ENCODE results near the gene ELP1. TPM values are rescaled to one million over a fixed set of nuclear protein-coding genes. Genes with fewer than 3 reads are reported as not detected.

Gene ELP1
- total RNA-seq, 1 experiment from 2014 or later: 53.6 TPM

DNA sequence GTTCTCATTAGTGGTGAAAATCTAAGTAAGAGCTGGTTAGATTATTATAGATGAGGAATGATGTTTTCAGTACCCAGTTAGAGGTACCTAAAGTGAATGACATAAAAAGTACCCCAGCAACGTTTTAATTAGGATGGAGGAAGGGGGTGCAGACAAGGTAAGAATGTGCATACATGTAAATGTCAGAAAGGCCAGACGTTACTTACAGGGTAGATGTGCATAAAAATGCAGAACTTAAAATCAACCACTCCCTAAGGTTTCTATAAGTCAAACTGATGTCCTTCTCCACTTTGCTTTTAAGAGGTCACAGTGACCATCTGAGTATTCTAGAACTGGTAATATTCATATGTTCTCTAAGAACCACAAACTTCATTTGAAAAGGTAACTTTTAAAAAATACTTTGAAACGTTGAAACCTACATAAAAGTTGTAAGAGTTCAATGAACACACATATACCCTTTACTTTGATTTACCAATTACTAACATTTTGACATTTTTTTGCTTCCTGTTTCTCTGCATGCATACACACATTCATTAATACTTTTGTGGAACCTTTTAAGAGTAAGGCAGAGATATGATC lies 53.1 kb downstream of the ELP1 start:
- Histone ChIP-seq H3K27me3 (ENCODE audit: low read length) (no peaks in the 10 kb centered on the region), H3K4me2 (ENCODE audit: low read length) (no peak overlapping the region), H3K9me2 (replicated peaks; ENCODE audit: low read length) (no peaks in the 10 kb centered on the region), H4K20me1 (ENCODE audit: low read length) (no peaks in the 10 kb centered on the region), H3K79me2 (ENCODE audit: low read length) (no peaks in the 10 kb centered on the region), H3K27ac (ENCODE audit: low read length) (no peak overlapping the region), H3K36me3 (ENCODE audit: low read depth, low read length) (peaks cover 23% of the 10 kb centered on the region), H3K4me1 (ENCODE audit: insufficient read depth, low read length) (peaks cover 6% of the 10 kb centered on the region), H3F3A (ENCODE audit: low read length, unreplicated experiment) (no peaks in the 10 kb centered on the region), H3K4me3 (ENCODE audit: low read length) (no peak overlapping the region), H3K9ac (ENCODE audit: low read length) (no peak overlapping the region), H3K9me3 (ENCODE audit: low read length) (no peaks in the 10 kb centered on the region), H2AFZ (ENCODE audit: low read length) (no peak overlapping the region)
- intact Hi-C loops (cut with micrococcal nuclease): no loop called here
- TF ChIP-seq CTCF (conservative IDR thresholded peaks at IDR 0.05; ENCODE audit: low read depth, low read length) (no peak), EZH2 (IDR thresholded peaks at IDR 0.05; ENCODE audit: low read length, unreplicated experiment) (no peak), EZH2phosphoT487 (IDR thresholded peaks at IDR 0.05; ENCODE audit: borderline replicate concordance, low read length) (no peak)
- ChIA-PET POLR2A (ENCODE audit: unreplicated experiment) (no interaction called here), CTCF (no interaction called here)
- BruUV-seq (replicated peaks): no TSS peak
- no peak for ATAC-seq
- DNase-seq: no peak

- ATAC-seq (no peak), DNase-seq (no peak)
- Histone ChIP-seq H3K4me1 (ENCODE audit: insufficient read depth, low read length) (no peaks in the 10 kb centered on the region), H3K79me2 (ENCODE audit: low read length) (no peaks in the 10 kb centered on the region), H4K20me1 (ENCODE audit: low read length) (no peaks in the 10 kb centered on the region), H3K9ac (ENCODE audit: low read length) (no peak overlapping the region), H3K4me3 (ENCODE audit: low read length) (no peak overlapping the region), H2AFZ (ENCODE audit: low read length) (no peak overlapping the region), H3K9me2 (replicated peaks; ENCODE audit: low read length) (no peaks in the 10 kb centered on the region), H3K27ac (ENCODE audit: low read length) (no peak overlapping the region), H3K9me3 (ENCODE audit: low read length) (no peaks in the 10 kb centered on the region), H3K4me2 (ENCODE audit: low read length) (no peak overlapping the region), H3K27me3 (ENCODE audit: low read length) (no peaks in the 10 kb centered on the region), H3K36me3 (ENCODE audit: low read depth, low read length) (peaks cover 28% of the 10 kb centered on the region), H3F3A (ENCODE audit: low read length, unreplicated experiment) (no peaks in the 10 kb centered on the region)
- ChIA-PET CTCF (no interaction called here), POLR2A (ENCODE audit: unreplicated experiment) (no interaction called here)
- intact Hi-C loops (cut with micrococcal nuclease): no loop called here
- BruUV-seq (replicated peaks): no TSS peak
- TF ChIP-seq EZH2phosphoT487 (IDR thresholded peaks at IDR 0.05; ENCODE audit: borderline replicate concordance, low read length) (no peak), EZH2 (IDR thresholded peaks at IDR 0.05; ENCODE audit: low read length, unreplicated experiment) (no peak), CTCF (conservative IDR thresholded peaks at IDR 0.05; ENCODE audit: low read depth, low read length) (no peak)
These were observed 56.4 kb downstream of the ELP1 start for GRCh38 chr9:108877524-108877923.

GRCh38 chr9:108876425-108876824 lies 57.5 kb downstream of the ELP1 start:
- H3K9me3 ChIP-seq (ENCODE audit: low read length): no peaks in the 10 kb centered on the region
- ATAC-seq (no peak), DNase-seq (no peak)
- H3K4me1 ChIP-seq (ENCODE audit: insufficient read depth, low read length): no peaks in the 10 kb centered on the region
- H3K9me2 ChIP-seq (replicated peaks; ENCODE audit: low read length): no peaks in the 10 kb centered on the region
- TF ChIP-seq EZH2 (IDR thresholded peaks at IDR 0.05; ENCODE audit: low read length, unreplicated experiment): no peak
- TF ChIP-seq EZH2phosphoT487 (IDR thresholded peaks at IDR 0.05; ENCODE audit: borderline replicate concordance, low read length): no peak
- TF ChIP-seq CTCF (conservative IDR thresholded peaks at IDR 0.05; ENCODE audit: low read depth, low read length): no peak
- H3K27me3 ChIP-seq (ENCODE audit: low read length): no peaks in the 10 kb centered on the region
- POLR2A ChIA-PET (ENCODE audit: unreplicated experiment): no interaction called here
- H3K27ac ChIP-seq (ENCODE audit: low read length): no peak overlapping the region
- no peak overlapping the region for H2AFZ ChIP-seq (ENCODE audit: low read length)
- H4K20me1 ChIP-seq (ENCODE audit: low read length): no peaks in the 10 kb centered on the region
- H3K4me2 ChIP-seq (ENCODE audit: low read length): no peak overlapping the region
- H3K36me3 ChIP-seq (ENCODE audit: low read depth, low read length): peaks cover 33% of the 10 kb centered on the region
- H3K79me2 ChIP-seq (ENCODE audit: low read length): no peaks in the 10 kb centered on the region
- BruUV-seq (replicated peaks): no TSS peak
- intact Hi-C loops (cut with micrococcal nuclease): no loop called here
- H3K9ac ChIP-seq (ENCODE audit: low read length): no peak overlapping the region
- no peaks in the 10 kb centered on the region for H3F3A ChIP-seq (ENCODE audit: low read length, unreplicated experiment)
- CTCF ChIA-PET: interaction anchor here (0.6 kb wide), 1 partner anchor 221 kb away, joined by 7 read pairs; no protein-coding TSS in a partner anchor
- H3K4me3 ChIP-seq (ENCODE audit: low read length): no peak overlapping the region

Measured in PC-3 (cell line).